GM18868 (cell line): ENCODE results near the gene DGKD.
"Not testable (repeated sequence)": the region's sequence is repeated elsewhere in the genome, so short reads cannot be mapped to it uniquely, and the experiment has no call there.

Source experiments
- ATAC-seq: cut with Tn5 transposase; IDR thresholded peaks from one replicate; pipeline ENCODE4 v1.9.1; 2021; ENCODE audit warnings: mild to moderate bottlenecking, moderate library complexity; ENCODE audit not compliant: unreplicated experiment

Gene DGKD

GRCh38 chr2:233384015-233384414, 29.7 kb downstream of the DGKD start:
- no peak for ATAC-seq

- ATAC-seq = peak; percentile 8
Measured at GRCh38 chr2:233384811-233385488, 30.7 kb downstream of the DGKD start.

- peak; percentile 56 for ATAC-seq
Measured at GRCh38 chr2:233385489-233386044, 31.3 kb downstream of the DGKD start.

- ATAC-seq = no peak
Measured at GRCh38 chr2:233386382-233387041, 32.2 kb downstream of the DGKD start.

- no peak for ATAC-seq
Measured at GRCh38 chr2:233387225-233387624, 32.9 kb downstream of the DGKD start.

- no peak for ATAC-seq
Measured at GRCh38 chr2:233387667-233388528, 33.6 kb downstream of the DGKD start.

GRCh38 chr2:233389601-233390125, 35.4 kb downstream of the DGKD start:
- no peak for ATAC-seq

GRCh38 chr2:233395687-233396086, 41.4 kb downstream of the DGKD start:
- no peak for ATAC-seq

- not testable (repeated sequence) for ATAC-seq
Measured at GRCh38 chr2:233396726-233397665, 42.7 kb downstream of the DGKD start.

GRCh38 chr2:233399306-233400225, 45.3 kb downstream of the DGKD start:
- ATAC-seq = no peak

- ATAC-seq = no peak
Measured at GRCh38 chr2:233400341-233400740, 46.0 kb downstream of the DGKD start.

- ATAC-seq = no peak
Measured at GRCh38 chr2:233400961-233401360, 46.7 kb downstream of the DGKD start.

GRCh38 chr2:233402346-233402745, 48.1 kb downstream of the DGKD start:
- ATAC-seq = no peak

GRCh38 chr2:233402789-233403188, 48.5 kb downstream of the DGKD start:
- ATAC-seq = no peak

GRCh38 chr2:233404222-233404621, 49.9 kb downstream of the DGKD start:
- peak; percentile 67 for ATAC-seq

- ATAC-seq = no peak
Measured at GRCh38 chr2:233406865-233407264, 52.6 kb downstream of the DGKD start.

GRCh38 chr2:233407771-233408181, 53.5 kb downstream of the DGKD start:
- no peak for ATAC-seq

- ATAC-seq = no peak
Measured at GRCh38 chr2:233408366-233409285, 54.3 kb downstream of the DGKD start.
